ENCODE measurements around the gene NTRK2. TPM values are rescaled to one million over a fixed set of nuclear protein-coding genes. Genes with fewer than 3 reads are reported as not detected.

Gene NTRK2
- total and polyA plus RNA-seq, 2 experiments from 2014 or later, result 0.03 TPM; not detected in 1

- no peak for TF ChIP-seq ZNF462 (CRISPR knock-in tag; IDR thresholded peaks at IDR 0.05)
- no peak for TF ChIP-seq CTCF (conservative IDR thresholded peaks at IDR 0.05; ENCODE audit: low read depth in 2 of 2)
- TF ChIP-seq EZH2 (IDR thresholded peaks at IDR 0.05; ENCODE audit: low read depth, unreplicated experiment), result no peak
- TF ChIP-seq EZH2phosphoT487 (IDR thresholded peaks at IDR 0.05; ENCODE audit: unreplicated experiment), result no peak
These were observed 309.1 kb downstream of the NTRK2 start (continued) for GRCh38 chr9:84978661-84979060.

- Histone ChIP-seq H3K4me2 (no peak overlapping the region), H3K27ac (ENCODE audit: low read depth) (no peak overlapping the region), H3K4me3 (no peak overlapping the region), H3F3A (replicated peaks; ENCODE audit: low read depth) (no peaks in the 10 kb centered on the region), H3K9me2 (ENCODE audit: insufficient read depth) (no peaks in the 10 kb centered on the region), H4K20me1 (replicated peaks; ENCODE audit: insufficient read depth) (no peaks in the 10 kb centered on the region), H3K27me3 (ENCODE audit: insufficient read depth) (no peaks in the 10 kb centered on the region), H2AFZ (no peak overlapping the region), H3K4me1 (ENCODE audit: insufficient read depth) (no peaks in the 10 kb centered on the region), H3K36me3 (ENCODE audit: insufficient read depth) (no peaks in the 10 kb centered on the region), H3K79me2 (replicated peaks; ENCODE audit: insufficient read depth) (no peaks in the 10 kb centered on the region)
- Mint-ChIP-seq H3K9me3 (no peaks in the 10 kb centered on the region), H3K27me3 (ENCODE audit: insufficient read depth, low read depth, poor library complexity) (no peaks in the 10 kb centered on the region), H3K4me3 (no peak overlapping the region), H3K4me1 (no peaks in the 10 kb centered on the region), H3K36me3 (ENCODE audit: low read depth) (no peaks in the 10 kb centered on the region), H3K27ac (no peak overlapping the region)
- TF ChIP-seq CTCF (conservative IDR thresholded peaks at IDR 0.05; ENCODE audit: low read depth in 2 of 2) (no peak), POLR2AphosphoS5 (IDR thresholded peaks at IDR 0.05; ENCODE audit: low read depth) (no peak)
- ATAC-seq, result no peak
- DNase-seq (ENCODE audit: low spot score), result no peak
These were observed 314.2 kb downstream of the NTRK2 start for GRCh38 chr9:84983749-84984148.

Data from GM23338 (cell line).